ENCODE measurements around the gene ZBED4. TPM values are rescaled to one million over a fixed set of nuclear protein-coding genes. Genes with fewer than 3 reads are reported as not detected.

ZBED4 gene
- total RNA-seq, 2 experiments from 2014 or later, result 19.7 to 20.1 TPM

DNA sequence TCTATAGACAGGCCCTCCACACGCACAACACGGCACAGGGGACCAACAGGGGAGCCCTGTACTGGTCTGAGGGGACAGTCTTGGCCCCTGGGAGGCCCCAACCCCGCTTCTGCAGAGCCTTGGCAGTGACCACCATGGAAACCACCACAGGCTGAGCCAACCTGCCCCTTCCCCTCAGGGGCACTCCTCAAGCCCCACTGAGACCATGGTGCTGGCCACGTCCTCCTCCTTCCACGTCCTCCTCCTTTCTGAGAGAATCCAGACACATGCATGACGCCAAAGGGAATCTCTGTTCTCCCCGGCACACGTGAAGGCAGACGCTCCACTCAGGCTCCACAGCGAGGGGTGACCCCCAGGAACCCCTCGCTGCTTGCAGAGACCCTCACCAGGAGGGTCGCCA lies 28.7 kb upstream of the ZBED4 start:
- no peak for DNase-seq
- CTCF ChIA-PET, result no interaction called here
- Mint-ChIP-seq H3K36me3 (ENCODE audit: low read depth) (peaks cover 45% of the 10 kb centered on the region), H3K9me3 (peaks cover 2% of the 10 kb centered on the region), H3K4me1 (ENCODE audit: low read depth) (peaks cover 60% of the 10 kb centered on the region), H3K27ac (peak overlapping the region; percentile 95), H3K27me3 (no peaks in the 10 kb centered on the region), H3K4me3 (peak overlapping the region; percentile 33)
- POLR2A ChIA-PET, result interaction anchor here (1.7 kb wide), 1 partner anchor 15 kb away, joined by 5 read pairs; no protein-coding TSS in a partner anchor
- TF ChIP-seq, protein P1, sequence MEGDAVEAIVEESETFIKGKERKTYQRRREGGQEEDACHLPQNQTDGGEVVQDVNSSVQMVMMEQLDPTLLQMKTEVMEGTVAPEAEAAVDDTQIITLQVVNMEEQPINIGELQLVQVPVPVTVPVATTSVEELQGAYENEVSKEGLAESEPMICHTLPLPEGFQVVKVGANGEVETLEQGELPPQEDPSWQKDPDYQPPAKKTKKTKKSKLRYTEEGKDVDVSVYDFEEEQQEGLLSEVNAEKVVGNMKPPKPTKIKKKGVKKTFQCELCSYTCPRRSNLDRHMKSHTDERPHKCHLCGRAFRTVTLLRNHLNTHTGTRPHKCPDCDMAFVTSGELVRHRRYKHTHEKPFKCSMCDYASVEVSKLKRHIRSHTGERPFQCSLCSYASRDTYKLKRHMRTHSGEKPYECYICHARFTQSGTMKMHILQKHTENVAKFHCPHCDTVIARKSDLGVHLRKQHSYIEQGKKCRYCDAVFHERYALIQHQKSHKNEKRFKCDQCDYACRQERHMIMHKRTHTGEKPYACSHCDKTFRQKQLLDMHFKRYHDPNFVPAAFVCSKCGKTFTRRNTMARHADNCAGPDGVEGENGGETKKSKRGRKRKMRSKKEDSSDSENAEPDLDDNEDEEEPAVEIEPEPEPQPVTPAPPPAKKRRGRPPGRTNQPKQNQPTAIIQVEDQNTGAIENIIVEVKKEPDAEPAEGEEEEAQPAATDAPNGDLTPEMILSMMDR (IDR thresholded peaks at IDR 0.05), result no peak
- intact Hi-C loops (cut with micrococcal nuclease), result no loop called here
- ATAC-seq, result no peak

GRCh38 chr22:49825436-49825835 lies 28.2 kb upstream of the ZBED4 start:
- ATAC-seq (no peak), DNase-seq (no peak)
- ChIA-PET CTCF (no interaction called here), POLR2A (interaction anchor here (0.8 to 1.7 kb wide), 15 partner anchors 10 to 366 kb away, joined by 3 to 7 read pairs (median 4); no protein-coding TSS in a partner anchor)
- Mint-ChIP-seq H3K9me3 (peaks cover 2% of the 10 kb centered on the region), H3K4me1 (ENCODE audit: low read depth) (peaks cover 58% of the 10 kb centered on the region), H3K27me3 (no peaks in the 10 kb centered on the region), H3K36me3 (ENCODE audit: low read depth) (peaks cover 41% of the 10 kb centered on the region), H3K27ac (peak overlapping the region; percentile 95), H3K4me3 (peak overlapping the region; percentile 90)
- TF ChIP-seq, protein P1 (IDR thresholded peaks at IDR 0.05), result no peak
- intact Hi-C loops (cut with micrococcal nuclease), result no loop called here

DNA sequence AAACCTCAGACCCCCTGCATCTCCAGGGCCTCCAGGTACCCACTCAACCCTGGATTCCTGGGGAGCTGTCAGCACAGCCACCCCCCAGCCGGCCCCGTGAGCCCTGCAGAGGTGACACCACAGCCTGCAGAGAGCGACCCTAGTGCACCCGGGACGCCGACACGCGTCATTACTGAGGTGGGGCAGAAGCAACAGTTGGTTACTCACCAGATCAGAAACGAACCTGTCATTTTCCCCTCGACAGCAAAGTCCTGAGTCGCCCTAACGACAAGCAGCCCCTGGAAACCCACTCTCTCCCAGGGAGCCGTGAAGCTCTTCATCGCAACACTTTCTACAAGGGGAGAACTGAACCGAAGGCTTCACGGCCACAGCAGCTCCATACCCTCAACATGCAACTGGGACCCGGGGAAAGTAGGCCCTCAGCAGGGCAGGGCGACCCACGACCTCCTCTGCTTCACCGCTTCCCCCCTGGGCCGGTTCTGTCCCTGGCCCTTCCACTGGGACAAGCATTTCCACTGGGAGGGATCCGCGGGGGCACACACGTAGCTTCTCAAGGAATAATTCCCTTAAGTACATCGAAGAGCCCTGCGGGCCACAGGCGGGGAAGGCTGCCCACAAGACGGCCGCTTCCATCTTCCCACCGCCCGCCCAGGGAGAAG lies 27.6 kb upstream of the ZBED4 start:
- ChIA-PET POLR2A (interaction anchor here (0.8 to 1.7 kb wide), 16 partner anchors 9 to 365 kb away, joined by 3 to 7 read pairs (median 4); no protein-coding TSS in a partner anchor), CTCF (no interaction called here)
- Mint-ChIP-seq H3K9me3 (peaks cover 2% of the 10 kb centered on the region), H3K36me3 (ENCODE audit: low read depth) (peaks cover 35% of the 10 kb centered on the region), H3K4me1 (ENCODE audit: low read depth) (peaks cover 51% of the 10 kb centered on the region), H3K27ac (peak overlapping the region; percentile 95), H3K27me3 (no peaks in the 10 kb centered on the region), H3K4me3 (peak overlapping the region; percentile 90)
- ATAC-seq (peak; percentile 88), DNase-seq (peak; percentile 90)
- TF ChIP-seq, protein P1 (IDR thresholded peaks at IDR 0.05), result no peak
- intact Hi-C loops (cut with micrococcal nuclease), result no loop called here

DNA sequence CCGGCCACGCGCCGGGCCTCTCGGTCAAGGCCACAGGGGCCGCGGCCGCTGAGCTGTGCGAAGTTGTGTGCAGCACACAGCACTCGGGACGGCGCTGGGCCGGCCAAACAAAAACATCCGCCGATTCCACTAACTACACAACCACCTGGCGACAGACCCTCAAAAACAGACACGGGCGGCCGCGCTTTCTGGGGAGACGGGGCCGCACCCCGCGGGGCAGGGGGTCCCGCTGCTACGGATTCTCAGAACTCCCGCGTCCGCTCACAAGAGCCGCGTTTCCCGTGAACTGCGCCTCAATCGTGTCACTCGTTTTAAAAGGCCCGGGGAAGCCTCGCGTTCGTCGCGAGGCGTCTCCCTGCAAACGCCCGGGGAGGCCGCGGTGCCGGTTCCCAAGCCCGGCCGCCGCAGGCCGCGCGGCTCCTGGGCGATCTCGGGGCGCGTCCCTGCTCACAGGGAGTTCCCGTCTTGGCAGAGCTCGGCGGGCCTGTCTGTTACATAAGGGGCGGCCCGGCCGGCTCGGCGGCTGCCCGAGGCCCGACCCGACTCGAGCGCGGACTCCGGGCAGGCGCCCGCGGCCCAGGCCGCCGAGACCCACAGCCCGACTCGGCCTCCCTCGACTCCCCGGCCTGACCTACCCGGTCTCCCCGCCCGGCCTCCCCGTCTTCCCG lies 26.9 kb upstream of the ZBED4 start:
- TF ChIP-seq, protein P1 (IDR thresholded peaks at IDR 0.05), result no peak

More for the DNA sequence above, 26.9 kb upstream of the ZBED4 start:
- Mint-ChIP-seq H3K4me3 (peak overlapping the region; percentile 90), H3K27me3 (no peaks in the 10 kb centered on the region), H3K36me3 (ENCODE audit: low read depth) (peaks cover 34% of the 10 kb centered on the region), H3K4me1 (ENCODE audit: low read depth) (peaks cover 47% of the 10 kb centered on the region), H3K27ac (peak overlapping the region; percentile 95), H3K9me3 (peaks cover 2% of the 10 kb centered on the region)
- DNase-seq (peak; percentile 46), ATAC-seq (peak; percentile 10)
- CTCF ChIA-PET, result no interaction called here
- intact Hi-C loops (cut with micrococcal nuclease), result no loop called here
- POLR2A ChIA-PET, result interaction anchor here (0.9 to 1.7 kb wide), 13 partner anchors 8 to 133 kb away, joined by 3 to 7 read pairs (median 4); no protein-coding TSS in a partner anchor

Data from activated CD8-positive, alpha-beta T cell treated with anti-CD3 and anti-CD28 coated beads for 36 hours (primary cell).